NCI-H774 (cell line): ENCODE measurements around the gene MYOG.

ENCODE experiments used
- DNase-seq: peaks from one replicate; lab custom pipeline; 2025; lab: John Stamatoyannopoulos, UW

The MYOG gene

DNA sequence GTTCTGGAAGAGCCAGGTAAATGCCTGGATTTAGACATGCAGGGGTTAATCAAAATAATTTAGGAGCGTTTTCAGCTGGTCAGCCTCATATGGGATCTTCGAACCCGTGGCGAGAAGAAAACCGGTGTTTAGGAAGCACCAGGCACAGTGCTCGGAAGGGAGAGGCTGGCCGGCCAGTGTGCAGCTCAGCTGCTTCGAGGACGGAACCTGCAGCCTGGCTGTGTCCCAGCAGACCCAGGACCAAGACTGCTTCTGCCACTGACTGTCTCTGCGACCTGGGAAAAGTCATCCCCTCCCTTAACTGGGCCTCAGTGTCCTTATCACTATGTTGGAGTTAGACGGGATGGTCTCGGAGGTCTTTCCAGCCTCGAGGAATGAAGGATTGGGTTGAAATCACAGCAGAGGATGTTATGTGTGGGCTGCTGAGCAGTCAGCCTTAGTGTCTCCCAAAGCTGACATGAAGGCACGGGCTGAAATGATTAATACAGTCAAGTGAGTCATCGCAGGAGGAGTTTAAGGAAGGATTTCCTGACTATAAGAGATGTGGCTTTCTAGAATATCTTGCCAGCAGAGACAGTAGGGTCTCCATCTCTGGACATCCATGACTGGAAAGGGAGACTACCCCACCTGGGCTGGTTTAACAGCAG is 38.7 kb downstream of the MYOG start:
- no peak for DNase-seq

DNA sequence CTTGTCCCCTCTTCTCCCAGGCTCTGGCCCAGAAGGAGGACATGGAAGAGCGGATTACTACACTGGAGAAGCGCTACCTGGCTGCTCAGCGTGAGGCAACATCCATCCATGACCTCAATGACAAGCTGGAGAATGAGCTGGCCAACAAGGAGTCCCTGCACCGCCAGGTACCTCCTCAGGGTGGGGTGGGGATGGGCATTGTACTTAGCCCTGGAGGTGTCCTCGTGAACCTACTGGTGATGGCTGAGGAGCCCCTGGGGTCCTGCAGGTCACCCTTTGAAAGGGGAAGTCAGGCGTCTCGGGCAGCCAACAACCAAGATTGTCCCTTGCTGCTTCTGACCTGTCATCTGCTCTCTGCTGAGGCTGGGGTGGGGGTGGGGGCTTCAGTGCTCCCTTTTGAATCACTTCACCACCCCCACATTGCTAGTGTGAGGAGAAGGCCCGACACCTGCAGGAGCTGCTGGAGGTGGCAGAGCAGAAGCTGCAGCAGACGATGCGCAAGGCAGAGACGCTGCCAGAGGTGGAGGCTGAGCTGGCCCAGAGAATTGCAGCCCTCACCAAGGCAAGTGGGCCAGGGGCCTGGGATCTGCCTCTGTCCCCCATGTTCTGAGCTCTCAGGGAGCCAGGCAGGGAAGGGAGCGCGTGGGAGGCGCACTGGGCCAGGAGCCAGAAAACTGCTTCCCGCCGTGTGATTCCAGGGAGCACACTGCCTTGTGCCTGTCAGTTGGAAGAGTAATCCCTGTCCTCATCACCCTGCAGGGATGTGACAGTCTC is 39.8 kb downstream of the MYOG start:
- no peak for DNase-seq

DNA sequence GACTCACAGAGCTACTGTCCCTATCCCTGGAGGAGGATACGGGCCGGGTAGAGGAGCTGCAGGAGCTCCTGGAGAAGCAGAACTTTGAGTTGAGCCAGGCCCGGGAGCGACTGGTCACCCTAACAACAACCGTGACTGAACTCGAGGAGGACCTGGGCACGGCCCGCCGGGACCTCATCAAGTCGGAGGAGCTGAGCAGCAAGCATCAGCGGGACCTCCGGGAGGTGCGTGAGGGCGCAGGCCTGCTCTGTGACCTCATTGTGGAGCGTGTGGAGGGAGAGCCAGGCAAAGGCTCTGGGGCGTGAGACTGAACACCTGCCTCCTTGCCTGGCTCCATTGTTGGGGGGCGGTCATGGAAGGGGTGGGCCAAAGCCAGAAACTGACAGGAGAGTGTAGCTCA is 40.5 kb downstream of the MYOG start:
- DNase-seq: no peak

DNA sequence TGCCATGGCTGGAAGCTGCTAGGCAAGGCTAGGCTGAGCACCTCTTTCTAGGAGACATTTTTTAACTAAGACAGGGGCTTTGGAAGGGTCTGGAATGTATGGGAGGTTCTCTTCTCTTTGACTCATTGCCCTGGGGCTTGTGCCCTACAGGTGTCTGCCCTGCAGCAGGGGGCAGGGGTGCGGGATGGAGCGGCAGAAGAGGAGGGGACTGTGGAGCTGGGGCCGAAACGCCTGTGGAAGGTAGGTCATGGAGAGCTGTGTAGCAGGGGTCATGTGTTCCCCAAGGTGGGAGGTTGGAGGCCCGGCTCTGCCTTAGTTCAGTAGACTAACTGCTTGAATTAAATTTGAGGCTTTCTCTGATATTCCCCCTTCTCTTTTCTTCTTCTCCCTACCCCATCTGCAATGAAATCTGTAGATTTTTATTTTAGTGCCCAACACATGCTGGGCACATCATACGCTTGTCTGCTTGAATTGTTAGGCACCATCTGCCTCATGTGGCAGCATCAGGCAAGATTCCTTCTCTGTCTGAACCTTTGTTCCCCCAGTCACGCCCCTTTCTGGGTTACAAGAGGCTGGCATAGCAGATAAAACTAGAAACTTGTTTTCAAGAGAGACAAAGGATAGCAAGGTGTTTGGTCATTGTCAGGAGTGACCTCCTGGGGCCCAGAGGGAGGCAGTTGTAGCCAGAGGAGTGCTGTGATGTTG is 41.1 kb downstream of the MYOG start:
- DNase-seq: no peak

DNA sequence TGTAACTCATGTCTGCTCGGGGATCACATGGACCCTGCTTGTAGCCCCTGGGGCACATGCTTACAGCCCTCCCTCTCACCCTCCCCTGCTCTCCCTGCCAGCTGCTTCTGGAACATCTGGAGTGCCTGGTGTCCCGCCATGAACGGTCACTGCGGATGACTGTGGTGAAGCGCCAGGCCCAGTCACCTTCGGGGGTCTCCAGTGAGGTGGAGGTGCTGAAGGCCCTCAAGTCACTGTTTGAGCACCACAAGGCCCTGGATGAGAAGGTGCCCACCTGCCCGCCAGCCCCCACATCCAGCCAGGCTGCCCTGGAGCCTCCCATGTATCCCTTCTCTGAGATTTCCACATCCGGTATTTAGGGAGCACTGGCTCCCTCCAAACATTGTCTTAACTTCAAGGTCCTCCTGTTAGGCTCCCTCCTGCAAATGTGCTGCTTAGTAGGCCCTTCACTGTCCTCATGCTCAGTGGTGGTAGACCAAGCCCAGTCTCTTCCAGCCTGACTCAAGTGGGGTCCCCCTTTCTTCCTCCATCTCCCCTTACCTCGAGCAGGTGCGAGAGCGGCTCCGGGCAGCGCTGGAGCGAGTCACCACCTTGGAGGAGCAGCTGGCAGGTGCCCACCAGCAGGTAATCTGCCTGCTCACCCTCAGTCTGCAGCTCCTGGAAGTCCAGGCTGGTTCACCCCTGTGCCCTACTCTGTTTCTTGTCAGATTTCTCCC is 41.8 kb downstream of the MYOG start:
- DNase-seq: no peak

DNA sequence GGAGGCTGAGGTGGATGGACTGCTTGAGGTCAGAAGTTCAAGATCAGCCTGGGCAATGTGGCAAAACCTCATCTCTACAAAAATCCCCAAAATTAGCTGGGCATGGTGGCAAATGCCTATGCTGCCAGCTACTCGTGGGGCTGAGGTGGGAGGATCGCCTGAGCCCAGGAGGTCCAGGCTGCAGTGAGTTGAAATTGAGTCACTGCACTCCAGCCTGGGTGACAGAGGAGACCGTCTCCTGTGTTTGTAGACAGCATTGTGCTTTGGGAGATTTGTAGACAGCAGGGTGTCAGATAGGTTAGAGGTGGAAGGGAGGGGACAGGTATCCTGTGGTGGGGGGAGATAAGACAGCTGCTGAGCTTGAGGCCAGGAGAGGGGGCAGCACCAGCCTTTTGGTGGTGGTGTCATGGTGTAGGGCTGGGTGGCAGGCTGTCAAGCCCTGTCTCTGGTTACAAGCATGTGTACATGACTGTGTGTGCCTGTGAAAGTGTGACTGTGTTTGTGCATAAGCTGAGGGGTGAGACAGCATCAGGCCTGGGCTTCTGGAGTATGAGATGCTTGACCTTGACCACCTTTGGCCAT is 44.4 kb downstream of the MYOG start:
- DNase-seq: no peak

DNA sequence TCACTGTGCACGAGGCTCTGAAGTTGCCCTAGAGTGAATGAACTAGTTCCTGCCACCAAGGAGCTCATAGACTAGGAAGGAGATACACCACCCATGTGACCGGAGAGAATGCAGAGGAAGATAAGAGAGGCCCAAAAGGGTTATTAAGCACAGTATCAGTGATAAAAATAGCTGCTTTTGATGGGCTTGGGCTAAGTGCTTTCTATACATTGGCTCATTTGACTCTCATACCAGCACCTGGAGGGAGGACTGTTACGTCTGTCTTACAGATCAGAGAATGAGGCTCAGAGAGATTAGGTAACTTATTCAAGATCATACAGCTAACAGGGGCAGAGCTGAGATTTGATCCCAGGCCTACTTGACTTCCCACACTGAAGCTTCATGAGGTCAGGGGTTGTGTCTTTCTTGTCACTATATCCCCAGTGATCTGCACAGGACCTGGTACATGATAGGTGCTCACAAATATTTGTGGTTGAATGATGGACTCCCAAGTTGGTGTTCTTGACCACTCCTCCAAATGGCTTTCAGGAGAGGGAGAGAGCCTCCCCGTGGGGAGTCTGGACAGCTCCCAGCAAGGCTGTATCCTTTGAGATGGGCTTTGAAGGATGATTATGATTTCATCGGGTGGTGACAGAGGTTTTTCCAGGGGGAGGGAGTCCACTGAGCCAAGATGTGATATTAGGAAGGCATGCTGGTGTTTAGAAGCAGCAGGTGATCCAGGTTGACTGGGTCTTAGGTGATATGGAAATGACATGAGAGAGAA is 45.1 kb downstream of the MYOG start:
- no peak for DNase-seq

DNA sequence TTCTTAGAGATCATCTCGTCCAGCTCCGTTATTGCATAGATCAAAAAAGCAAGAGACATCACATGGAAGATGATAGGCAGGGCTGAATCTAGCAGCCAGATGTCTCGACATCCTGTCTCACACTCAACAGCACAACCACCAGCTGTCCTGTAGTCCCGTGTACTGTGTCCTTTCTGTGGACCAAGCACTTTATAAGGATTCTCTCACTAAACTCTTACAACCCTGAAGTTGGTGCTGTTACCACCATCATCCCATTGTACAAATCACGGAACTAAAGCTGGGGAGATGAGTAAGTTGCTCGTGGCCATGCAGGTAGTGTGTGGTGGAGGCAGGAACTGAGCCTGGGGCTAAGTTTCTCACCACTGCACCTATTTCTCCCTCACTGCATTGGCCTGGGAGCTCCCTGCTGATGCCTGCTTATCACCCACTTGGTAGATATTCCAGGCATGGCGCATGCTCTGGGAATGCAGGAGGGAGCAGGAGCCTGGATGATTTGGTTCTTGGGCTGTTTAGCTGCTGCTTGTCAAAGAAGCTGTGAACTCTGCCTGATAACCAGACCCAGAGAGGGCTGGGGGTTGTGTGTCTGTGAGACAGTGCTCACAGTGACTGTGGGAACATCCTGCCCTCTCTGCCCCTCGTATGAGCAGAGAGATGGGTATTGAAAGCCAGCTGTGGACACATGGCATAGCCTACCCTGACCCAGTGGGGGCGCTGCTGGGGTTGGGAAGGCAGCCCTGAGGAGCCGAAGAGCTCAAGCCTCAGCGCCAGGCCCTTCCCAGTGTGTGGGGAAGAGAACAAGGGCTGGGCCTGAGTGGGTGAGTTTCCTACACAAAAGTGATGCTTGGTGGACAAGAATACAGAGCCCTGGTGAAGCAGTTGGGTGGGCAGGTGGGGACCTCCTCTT is 46.0 kb downstream of the MYOG start:
- DNase-seq: no peak

DNA sequence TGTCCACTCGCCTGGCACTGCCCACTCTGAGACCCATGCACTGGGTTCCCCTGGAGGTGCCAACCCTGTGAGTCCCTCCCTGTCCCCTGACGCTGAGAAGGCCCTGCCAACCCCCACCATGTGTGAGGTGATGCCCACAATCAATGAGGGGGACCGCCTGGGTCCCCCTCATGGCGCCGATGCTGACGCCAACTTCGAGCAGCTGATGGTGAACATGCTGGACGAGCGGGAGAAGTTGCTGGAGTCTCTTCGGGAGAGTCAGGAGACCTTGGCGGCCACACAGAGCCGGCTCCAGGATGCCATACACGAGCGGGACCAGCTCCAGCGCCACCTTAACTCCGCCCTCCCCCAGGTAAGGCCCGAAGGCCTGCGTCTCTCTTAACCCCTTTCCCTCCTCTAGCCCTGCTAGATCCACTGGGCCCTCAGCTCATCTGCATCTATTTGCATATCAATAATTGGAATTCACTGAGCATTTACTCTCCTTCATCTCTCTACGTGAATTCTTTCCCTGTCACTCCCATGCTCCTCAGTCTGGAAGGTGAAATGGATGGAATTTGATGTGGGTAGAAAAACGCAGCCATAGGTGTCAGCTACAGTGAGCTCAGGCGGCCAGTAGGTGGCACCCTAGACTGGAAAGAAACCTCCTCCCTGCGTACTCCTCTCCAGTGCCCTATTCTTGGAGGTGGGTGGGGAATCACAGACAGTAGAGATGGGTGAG is 46.8 kb downstream of the MYOG start:
- peak; percentile 47 for DNase-seq

DNA sequence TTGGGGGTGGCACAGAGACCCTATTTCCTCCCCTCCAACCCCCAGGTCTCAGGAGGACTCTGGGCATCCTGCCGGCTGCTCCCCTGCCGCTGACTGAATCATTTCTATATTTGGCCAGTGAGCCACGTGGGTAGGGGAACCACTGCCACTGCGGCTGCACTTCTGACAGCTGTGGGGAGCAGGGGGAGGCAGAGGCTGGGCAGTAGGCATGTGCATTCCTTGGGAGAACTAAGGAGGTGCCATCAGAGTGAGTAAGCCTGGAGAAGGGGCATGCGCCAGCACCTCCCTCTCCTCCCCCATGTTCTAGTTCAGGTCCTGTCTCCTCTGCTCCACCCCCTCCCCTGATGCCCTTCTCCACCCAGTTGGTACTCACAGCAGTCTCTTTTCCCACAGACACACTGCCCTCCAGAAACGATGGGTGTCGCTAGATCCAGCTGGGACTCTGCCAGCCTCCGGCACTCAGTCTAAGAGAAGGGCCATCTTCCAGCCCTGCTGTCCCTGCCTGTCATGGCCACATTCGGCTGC is 47.5 kb downstream of the MYOG start:
- no peak for DNase-seq

DNA sequence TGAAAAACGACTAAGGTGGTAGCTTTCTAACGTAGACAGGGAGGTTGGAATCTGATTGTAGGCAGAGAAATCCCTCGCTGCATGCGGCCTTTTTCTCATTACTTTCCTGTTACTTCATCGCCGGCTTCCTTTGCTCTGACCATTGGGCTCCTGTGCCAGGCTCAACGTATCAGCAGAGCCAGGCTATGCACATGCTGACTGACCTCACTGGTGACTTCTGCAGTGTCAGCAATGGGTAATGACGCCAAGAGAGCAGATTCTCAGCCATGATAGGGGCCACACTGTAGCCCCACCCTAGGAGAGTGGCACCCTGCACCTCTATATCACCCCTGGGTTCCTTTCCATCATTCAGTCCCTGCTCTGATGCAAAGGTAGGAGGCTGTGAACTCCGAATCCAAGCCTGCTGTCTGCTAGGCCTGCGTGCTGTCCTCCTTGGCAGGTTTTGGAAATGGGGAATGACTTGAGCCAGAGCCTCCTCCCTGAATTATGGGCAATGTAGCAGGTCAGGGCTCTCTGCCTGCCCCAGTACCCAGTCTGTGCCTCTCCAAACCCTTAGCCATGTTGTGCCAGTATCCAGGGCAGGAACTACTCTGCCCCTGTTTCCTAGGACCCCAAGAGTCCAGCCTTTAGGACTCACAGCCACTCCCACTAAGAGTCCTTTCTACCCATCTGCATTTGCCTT is 48.2 kb downstream of the MYOG start:
- DNase-seq: no peak

DNA sequence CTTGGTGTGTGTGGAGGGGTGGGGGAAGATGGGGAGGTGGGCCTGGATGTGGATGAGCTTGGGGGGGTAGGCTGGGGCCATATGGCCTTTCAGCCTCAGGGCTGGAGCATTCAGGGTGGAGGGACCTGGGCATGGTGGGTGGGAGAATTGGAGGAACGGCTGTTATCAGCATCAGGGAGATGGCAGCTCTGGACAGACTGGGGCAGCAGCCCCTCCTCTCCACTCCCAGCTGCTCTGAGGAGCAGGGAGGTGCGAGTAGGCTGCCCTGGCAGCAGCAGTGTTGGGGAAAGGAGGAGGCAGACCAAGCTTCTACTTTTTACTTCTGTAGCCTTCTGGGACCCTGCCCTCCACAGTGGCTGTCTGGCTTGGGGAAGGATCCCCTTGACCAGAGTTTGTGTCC is 49.3 kb downstream of the MYOG start:
- DNase-seq: no peak

DNA sequence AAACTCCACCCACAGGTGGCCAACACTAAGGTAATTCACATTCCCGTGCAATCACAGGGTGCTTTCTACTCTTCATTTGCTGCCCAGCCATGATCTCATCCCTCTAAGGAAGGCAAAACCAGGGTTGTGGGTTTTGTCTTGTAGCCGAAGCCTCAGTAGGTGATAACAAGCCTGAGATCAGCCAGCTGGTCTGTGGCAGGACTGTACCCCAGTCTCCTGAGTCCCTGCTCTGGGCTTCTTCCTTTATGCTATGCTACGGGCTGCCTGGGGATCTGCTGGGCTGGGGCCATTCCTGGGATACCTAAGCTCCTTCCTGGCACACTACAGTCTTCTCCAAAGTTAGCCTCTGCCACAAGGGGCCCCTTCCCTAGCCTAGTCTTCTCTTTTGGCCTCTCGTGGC is 49.7 kb downstream of the MYOG start:
- DNase-seq: no peak

DNA sequence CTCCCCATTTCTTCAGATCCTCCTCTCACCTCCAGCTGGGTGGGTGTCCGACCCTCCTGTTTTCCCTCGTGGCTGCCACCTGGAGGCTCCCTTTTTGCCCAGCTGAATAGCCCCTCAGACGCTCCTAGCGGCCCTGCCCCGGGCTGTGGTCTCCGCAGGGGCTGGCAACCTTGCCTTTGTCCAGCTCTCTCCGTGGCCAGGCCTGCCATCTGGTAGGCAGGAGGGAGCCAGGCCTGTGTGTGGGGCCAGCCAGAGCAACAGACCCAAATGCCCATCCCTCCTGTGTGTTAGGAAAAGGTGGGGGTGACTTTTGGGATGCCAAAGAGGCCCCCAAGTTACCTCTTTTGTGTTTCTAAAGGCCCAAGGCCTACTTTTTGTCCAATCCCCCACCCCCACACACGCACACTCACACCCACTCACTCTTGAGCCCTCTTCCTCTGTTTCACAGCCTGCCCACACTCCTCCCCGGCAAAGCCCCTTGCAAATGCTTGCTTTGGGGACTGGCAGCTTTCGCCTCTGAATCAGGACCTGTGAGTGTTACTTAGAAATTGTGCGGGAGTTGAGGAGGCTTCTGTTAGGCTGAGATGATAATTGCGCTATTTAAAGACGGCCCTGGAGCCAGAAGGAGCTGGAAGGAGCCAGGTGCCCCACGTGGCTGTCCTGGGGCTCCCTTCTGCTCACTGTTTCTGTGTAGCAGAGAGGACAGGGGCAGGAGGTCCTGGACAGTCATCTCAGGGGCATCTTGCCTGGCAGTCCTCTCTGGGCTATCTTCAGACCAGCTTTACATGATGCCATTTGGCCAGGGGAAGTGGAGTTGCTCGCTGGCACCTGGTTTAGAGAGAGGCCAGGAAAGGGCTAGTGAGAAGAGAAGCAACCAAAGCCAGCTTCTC is 50.5 kb downstream of the MYOG start:
- DNase-seq: no peak

DNA sequence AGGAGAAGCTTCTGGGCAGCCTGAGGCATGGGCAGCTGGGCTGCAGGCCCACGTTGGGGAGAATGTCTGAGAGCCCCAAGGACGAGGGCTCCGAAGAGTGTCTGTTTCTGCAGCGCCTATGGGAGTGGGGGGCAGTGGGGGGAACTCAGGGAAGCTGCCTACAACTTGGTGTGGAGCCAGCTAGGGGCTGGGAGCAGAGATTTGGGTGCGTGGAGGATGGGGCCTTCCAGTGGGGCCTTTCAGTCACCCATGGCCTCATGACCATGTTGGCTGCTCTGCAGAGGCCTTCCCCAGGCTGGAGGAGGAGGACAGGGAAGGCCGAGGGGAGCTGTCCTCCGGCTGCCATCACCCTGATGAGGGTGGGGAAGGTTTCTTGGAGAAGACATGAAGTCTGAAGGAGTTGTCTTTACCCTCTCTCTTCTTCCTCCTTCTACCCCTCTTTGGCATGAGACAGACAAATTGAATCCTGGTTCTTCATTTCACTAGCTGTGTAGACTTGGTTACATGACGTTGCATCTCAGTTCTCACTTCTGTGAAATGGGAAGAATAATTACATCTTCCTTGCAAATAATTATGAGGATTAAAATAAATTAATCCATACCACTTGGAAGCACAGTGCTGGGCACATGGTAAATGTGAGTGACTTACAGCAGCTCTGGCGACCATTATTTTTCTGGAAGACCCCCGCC is 51.2 kb downstream of the MYOG start:
- DNase-seq: no peak

DNA sequence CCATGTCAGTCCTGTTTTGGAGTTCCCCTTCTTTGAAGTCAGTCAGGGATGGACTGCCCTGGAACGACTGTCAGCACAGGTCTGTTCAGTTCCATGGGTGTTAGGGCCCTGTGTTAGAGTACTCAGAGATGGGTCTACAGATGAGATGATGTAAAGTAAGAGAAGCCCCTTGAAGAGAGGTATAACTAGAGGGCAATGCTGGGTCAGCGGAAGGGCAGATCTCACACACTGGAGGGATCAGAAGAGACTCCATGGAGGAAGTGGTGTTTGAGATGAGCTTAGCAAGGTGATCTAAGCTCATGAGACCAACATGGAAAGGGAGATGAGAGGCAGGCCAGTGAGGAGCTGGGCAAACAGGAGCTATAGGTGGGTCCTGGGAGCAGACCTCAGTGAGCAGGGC is 51.9 kb downstream of the MYOG start:
- DNase-seq: no peak

DNA sequence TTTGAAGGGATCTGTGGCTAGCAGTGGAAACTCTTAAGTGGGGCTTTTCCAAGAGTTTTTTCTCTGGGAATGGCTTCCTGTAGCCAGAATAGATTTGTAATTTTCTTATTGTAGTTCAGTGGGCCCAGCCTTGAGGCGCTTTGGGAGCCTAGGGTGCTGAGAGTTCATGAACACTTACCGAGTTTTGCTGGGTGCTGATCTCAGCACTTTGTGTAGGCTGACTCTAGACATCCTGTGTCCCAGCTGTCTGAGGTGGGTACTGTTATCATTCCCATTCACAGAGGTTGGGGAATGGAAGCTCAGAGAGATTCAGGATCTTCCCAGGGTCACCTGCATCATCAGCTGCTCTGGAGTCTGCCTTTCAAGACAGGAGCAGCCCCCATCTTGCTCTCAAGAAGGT is 52.5 kb downstream of the MYOG start:
- no peak for DNase-seq
